Occipital lobe (tissue), 2 donors: ENCODE results near the gene SEC24A. TPM values are rescaled to one million over a fixed set of nuclear protein-coding genes. Genes with fewer than 3 reads are reported as not detected.
"Not testable (repeated sequence)": the region's sequence is repeated elsewhere in the genome, so short reads cannot be mapped to it uniquely, and the experiment has no call there.

Experiments used
- DNase-seq: peaks from one replicate; lab custom pipeline; 2025; lab: John Stamatoyannopoulos, UW
- total RNA-seq: library from RNA; depleted of rRNA; stranded (reverse); fragments of >200 nt; gene quantifications from one replicate; pipeline ENCODE4 v1.2.3, GENCODE V29; 2014

SEC24A gene
- total RNA-seq, 1 donor from 2014 or later: 22.9 TPM

GRCh38 chr5:134649163-134649835, 714 bp downstream of the SEC24A start:
- DNase-seq: no peak

GRCh38 chr5:134650660-134651059, 2.1 kb downstream of the SEC24A start:
- DNase-seq: not testable (repeated sequence)

GRCh38 chr5:134651531-134651930, 2.9 kb downstream of the SEC24A start:
- DNase-seq: no peak

- no peak for DNase-seq
These were observed 8.1 kb downstream of the SEC24A start for GRCh38 chr5:134656690-134657089.

- DNase-seq: no peak
These were observed 10.9 kb downstream of the SEC24A start for GRCh38 chr5:134659456-134659855.

GRCh38 chr5:134659922-134660321, 11.3 kb downstream of the SEC24A start:
- DNase-seq: no peak

GRCh38 chr5:134662971-134663370, 14.4 kb downstream of the SEC24A start:
- DNase-seq: no peak

GRCh38 chr5:134664448-134664847, 15.9 kb downstream of the SEC24A start:
- no peak for DNase-seq

- DNase-seq: not testable (repeated sequence)
These were observed 25.0 kb downstream of the SEC24A start for GRCh38 chr5:134673546-134673945.

GRCh38 chr5:134677357-134677756, 28.8 kb downstream of the SEC24A start:
- DNase-seq: not testable (repeated sequence)

- not testable (repeated sequence) for DNase-seq
These were observed 41.6 kb downstream of the SEC24A start for GRCh38 chr5:134690144-134690543.

GRCh38 chr5:134692722-134693121, 44.1 kb downstream of the SEC24A start:
- DNase-seq: no peak

GRCh38 chr5:134708301-134708700, 59.7 kb downstream of the SEC24A start:
- DNase-seq: no peak

- DNase-seq: no peak
These were observed 65.5 kb downstream of the SEC24A start for GRCh38 chr5:134714120-134714519.

- DNase-seq: no peak
These were observed 66.0 kb downstream of the SEC24A start for GRCh38 chr5:134714541-134714940.

GRCh38 chr5:134715466-134715865, 66.9 kb downstream of the SEC24A start:
- not testable (repeated sequence) for DNase-seq

- no peak for DNase-seq
These were observed 76.3 kb downstream of the SEC24A start for GRCh38 chr5:134724872-134725271.

GRCh38 chr5:134732819-134733218, 84.2 kb downstream of the SEC24A start:
- no peak for DNase-seq

- no peak for DNase-seq
These were observed 86.7 kb downstream of the SEC24A start for GRCh38 chr5:134735243-134735642.

GRCh38 chr5:134736173-134736812, 87.7 kb downstream of the SEC24A start:
- no peak for DNase-seq

- peak; percentile 96 for DNase-seq
These were observed 89.8 kb downstream of the SEC24A start, which contains the start of gene CAMLG for GRCh38 chr5:134738133-134738962. CAMLG (plus strand) TSS chr5:134738548; CDS start chr5:134738621, 73 bp downstream.
